Measurements from ENCODE around the gene KIF4A.
"Not testable (repeated sequence)": the region's sequence is repeated elsewhere in the genome, so short reads cannot be mapped to it uniquely, and the experiment has no call there.

Gene KIF4A

GRCh38 chrX:70289168-70289792, 624 bp upstream of the KIF4A start:
- DNase-seq: no peak

GRCh38 chrX:70292788-70293187, 2.9 kb downstream of the KIF4A start:
- no peak for DNase-seq

- DNase-seq: no peak
Measured at GRCh38 chrX:70293621-70294020, 3.7 kb downstream of the KIF4A start.

GRCh38 chrX:70301716-70302115, 11.8 kb downstream of the KIF4A start:
- no peak for DNase-seq

- DNase-seq: no peak
Measured at GRCh38 chrX:70313503-70313902, 23.6 kb downstream of the KIF4A start.

GRCh38 chrX:70322784-70323183, 32.9 kb downstream of the KIF4A start:
- DNase-seq: no peak

GRCh38 chrX:70323628-70324027, 33.7 kb downstream of the KIF4A start:
- DNase-seq: not testable (repeated sequence)

- no peak for DNase-seq
Measured at GRCh38 chrX:70324326-70324725, 34.4 kb downstream of the KIF4A start.

- no peak for DNase-seq
Measured at GRCh38 chrX:70331161-70331560, 41.3 kb downstream of the KIF4A start.

- no peak for DNase-seq
Measured at GRCh38 chrX:70332600-70332999, 42.7 kb downstream of the KIF4A start.

GRCh38 chrX:70336767-70337166, 46.9 kb downstream of the KIF4A start:
- DNase-seq: no peak

GRCh38 chrX:70338290-70338689, 48.4 kb downstream of the KIF4A start:
- DNase-seq: no peak

GRCh38 chrX:70343435-70343834, 53.5 kb downstream of the KIF4A start:
- no peak for DNase-seq

GRCh38 chrX:70346418-70347070, 56.6 kb downstream of the KIF4A start:
- no peak for DNase-seq

- DNase-seq: not testable (repeated sequence)
Measured at GRCh38 chrX:70348825-70349224, 58.9 kb downstream of the KIF4A start.

GRCh38 chrX:70349367-70350125, 59.6 kb downstream of the KIF4A start:
- DNase-seq: not testable (repeated sequence)

GRCh38 chrX:70352496-70352895, 62.6 kb downstream of the KIF4A start:
- DNase-seq: no peak

GRCh38 chrX:70353514-70353913, 63.6 kb downstream of the KIF4A start:
- DNase-seq: no peak

GRCh38 chrX:70354716-70355115, 64.8 kb downstream of the KIF4A start:
- DNase-seq: no peak

GRCh38 chrX:70359458-70359857, 69.6 kb downstream of the KIF4A start:
- no peak for DNase-seq

GRCh38 chrX:70360366-70360765, 70.5 kb downstream of the KIF4A start:
- DNase-seq: no peak

- DNase-seq: not testable (repeated sequence)
Measured at GRCh38 chrX:70368731-70369130, 78.8 kb downstream of the KIF4A start.

GRCh38 chrX:70386235-70386634, 96.3 kb downstream of the KIF4A start:
- DNase-seq: no peak

GRCh38 chrX:70398899-70399298, 109.0 kb downstream of the KIF4A start:
- DNase-seq: peak in 1 of 2 donors; percentile 7

Data from activated CD4-positive, alpha-beta T cell treated with anti-CD3 and anti-CD28 coated beads for 4 hours (primary cell).